Left forelimb (tissue), 1 donor: ENCODE data around the gene GCLC.

Source experiments
- DNase-seq: peaks from one replicate; pipeline ENCODE4 v3.0.0-alpha.2; 2018; ENCODE audit warnings: low spot score

GCLC gene

GRCh38 chr6:53524455-53524815, 20.5 kb downstream of the GCLC start:
- no peak for DNase-seq

DNA sequence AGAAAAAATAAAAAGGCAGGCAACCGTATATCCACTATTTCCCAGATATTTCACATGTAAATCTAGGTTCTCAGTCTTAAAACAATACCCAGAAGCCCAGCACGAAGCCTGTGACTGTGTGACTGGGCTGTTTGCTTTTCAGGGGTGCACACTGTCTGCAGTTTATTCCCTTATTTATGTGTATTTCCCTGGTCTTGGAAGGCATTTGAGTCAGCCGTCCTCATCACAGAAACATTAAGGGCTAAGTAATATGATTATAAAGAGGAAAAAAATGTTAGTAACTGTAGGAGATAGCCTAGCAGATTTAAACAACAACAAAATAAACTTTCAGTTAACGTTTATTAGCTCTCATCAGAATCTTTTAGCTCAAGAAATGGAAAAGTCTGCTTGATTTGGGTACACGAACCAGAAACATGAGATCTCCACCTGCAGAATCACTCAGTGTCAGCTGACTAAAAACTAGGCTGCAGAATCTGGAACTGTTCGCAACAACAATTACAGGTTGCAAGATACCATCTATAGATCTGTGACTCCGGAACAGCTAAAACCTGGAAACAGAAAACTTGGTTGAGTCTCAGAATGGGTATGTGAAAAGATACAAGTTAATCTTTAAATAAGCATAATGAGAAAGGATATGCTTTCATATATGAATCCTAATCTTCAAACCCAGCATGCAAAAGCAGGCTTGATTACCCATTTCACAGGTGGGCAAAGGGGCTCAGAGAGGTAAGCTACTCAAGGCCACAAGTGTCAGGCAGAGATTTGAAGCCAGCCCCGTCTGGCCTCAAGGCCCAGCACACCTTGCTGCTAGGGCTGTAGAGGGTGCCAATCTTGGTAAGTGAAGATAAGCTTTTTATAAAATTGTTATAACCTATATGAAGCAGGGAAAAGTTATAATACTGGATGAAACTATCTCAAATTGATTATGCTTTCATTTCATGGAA, 21.1 kb downstream of the GCLC start:
- no peak for DNase-seq

GRCh38 chr6:53520320-53520928, 24.5 kb downstream of the GCLC start:
- DNase-seq, result no peak

DNA sequence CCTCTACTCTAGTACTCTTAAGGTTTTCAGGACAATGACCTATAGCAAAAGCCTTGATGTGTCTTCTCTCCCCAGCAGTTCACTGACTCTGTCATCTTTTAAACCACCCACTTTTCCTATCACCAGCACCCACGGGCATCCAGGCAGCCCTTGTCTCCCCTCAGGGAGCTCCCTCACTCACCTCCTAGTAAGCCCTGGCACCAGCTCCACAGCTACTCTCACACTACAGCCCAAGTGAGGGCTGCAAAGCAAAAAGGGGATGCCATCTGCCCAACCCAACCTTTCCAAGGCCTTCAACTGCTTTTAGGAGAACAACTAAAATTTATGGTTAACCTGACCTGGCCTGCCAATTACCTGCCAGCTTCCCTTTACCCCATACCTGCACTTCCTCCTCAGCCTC, 26.0 kb downstream of the GCLC start:
- DNase-seq, result no peak

DNA sequence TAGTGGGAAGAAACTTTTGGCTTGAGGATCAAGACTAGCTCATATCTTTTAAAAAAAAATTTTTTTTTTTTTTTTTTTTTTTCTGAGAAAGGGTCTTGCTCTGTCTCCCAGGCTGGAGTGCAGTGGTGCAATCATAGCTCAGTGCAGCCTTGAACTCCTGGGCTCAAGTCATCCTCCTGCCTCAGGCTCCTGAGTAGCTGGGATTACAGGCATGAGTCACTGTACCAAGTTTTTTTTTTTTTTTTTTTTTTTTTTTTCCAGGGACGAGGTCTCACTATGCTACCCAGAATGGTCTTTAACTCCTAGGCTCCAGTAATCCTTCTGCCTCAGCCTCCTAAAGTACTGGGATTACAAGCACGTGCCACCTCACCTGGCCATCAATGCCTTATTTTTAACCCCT, 27.9 kb downstream of the GCLC start:
- DNase-seq, result no peak

- no peak for DNase-seq
These were observed 30.2 kb downstream of the GCLC start for GRCh38 chr6:53514677-53515076.

DNA sequence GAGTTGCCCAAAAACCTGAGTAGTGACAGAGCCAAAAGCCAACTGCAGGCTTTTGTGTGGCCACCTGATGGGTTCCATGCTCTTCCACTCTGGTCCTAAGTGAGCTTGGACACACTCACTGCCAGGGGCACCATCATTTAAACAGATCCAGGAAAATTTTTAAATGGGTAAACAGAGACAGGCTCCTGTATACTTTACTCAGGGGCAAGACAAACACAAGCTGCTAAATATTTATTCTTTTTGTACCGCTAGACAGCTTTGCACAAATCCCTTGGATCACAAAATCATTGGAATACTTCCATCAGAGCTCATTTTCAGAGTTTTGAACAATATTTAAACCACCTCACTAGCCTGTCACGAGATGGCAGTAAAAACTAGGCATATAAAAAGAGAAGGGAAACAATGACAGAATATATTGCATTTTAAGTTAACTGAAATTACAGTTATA, 31.4 kb downstream of the GCLC start:
- DNase-seq, result no peak

DNA sequence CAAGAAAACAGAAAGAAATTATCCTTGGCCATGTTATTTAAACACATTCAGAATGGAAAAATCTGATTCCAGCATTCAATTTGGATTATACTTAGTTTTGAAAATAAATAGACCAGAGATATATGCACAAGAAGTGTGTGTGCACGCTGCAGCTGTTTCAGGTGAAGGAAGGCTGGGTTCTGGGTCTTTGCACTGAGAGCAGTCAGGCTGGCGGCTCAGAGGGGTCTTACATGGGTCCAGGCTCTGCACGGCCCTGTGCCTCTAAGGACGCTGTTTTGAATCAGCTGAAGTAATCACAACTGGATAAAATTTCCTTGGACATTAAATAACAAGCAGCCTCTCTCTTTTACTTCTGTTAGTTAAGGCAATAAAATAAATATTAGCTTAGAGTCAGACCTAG, 31.8 kb downstream of the GCLC start:
- DNase-seq, result no peak

DNA sequence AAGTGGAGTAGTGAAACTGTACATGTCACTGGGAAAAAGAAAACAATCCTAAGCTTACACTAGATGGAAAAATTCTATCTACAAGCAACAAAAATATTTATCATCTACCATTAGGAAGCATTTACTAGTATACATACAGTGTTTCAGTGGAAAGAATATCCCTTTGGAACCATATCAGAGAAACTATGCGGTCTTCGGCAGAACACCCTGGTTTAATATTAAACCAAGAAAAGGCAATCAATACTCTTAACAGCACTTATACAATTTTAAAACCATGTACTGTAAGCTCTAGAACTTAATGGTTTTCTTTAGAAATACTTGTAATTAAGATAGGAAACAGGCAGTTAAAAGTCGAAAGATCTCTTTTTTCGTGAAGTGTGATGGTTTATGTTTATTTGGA, 32.3 kb downstream of the GCLC start:
- DNase-seq, result no peak

DNA sequence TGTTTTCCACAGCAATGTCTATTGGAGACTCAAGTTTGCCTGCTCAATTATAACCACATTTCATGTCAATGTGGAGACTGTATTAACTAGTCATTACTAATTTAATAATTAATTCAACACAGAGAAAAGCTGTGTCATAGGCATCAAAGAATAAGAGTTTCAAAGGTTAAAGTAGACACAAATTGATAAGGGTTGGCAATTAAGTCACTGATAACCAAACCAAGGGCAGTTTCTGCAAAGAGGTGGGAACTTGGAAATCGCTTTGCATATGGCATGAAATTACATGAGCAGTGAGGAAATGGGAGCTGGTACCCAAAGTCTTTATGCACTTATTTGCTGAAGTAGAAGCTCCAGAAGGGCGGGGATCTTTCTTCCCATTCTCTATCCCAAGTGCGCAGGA, 34.2 kb downstream of the GCLC start:
- DNase-seq, result no peak

DNA sequence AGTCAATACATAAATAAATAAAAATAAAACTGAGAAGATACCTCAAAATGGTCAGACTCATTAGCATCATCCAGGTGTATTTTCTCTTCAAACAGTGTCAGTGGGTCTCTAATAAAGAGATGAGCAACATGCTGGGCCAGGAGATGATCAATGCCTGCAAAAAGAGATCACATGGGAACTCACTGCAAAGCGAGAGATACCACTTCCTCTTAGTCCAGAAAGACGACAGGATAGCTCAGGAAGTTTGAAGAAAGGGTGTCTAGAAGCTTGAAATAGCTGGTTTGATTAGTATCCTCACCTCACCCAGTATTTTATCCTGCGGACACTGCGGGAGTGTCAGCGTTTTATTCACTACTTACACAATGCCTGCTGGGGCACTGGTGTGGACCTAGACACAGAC, 38.0 kb downstream of the GCLC start:
- DNase-seq, result no peak

- no peak for DNase-seq
These were observed 40.4 kb downstream of the GCLC start for GRCh38 chr6:53504512-53504911.

DNA sequence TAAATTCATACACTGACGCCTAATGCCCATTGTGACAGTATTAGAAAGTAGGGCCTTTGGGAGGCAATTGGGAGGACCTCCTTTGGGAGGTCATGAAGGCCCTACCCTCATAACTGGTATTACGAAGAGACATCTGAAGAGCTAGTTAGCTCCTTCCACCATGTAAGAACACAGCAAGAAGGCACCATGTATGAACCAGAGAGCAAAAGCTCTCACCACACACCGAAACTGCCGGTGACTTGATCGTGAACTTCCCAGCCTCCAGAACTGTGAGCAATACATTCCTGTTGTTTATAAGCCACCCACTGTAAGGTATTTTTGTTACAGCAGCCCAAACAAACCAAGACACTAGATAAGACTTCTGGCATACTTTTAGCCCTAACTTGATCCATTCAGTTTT, 41.8 kb downstream of the GCLC start:
- no peak for DNase-seq

GRCh38 chr6:53501432-53501831, 43.5 kb downstream of the GCLC start:
- DNase-seq, result no peak

DNA sequence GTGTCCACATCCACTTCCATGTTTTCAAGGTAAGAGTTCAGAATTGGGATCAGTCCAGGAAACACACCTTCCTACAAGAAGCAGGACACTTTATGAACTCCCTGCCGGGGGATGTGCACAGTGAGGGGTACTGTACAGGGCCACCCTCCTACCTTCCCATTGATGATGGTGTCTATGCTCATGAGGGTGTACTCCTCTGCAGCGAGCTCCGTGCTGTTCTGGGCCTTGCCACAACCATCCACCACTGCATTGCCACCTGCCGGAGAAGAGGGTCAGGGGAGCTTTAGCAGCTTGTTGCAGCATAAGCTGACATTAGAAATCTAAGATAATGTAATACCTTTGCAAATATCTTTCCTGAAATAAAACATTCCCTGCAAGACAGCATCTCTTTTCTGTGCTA, 44.8 kb downstream of the GCLC start:
- no peak for DNase-seq

- no peak for DNase-seq
These were observed 45.8 kb downstream of the GCLC start for GRCh38 chr6:53499094-53499493.

DNA sequence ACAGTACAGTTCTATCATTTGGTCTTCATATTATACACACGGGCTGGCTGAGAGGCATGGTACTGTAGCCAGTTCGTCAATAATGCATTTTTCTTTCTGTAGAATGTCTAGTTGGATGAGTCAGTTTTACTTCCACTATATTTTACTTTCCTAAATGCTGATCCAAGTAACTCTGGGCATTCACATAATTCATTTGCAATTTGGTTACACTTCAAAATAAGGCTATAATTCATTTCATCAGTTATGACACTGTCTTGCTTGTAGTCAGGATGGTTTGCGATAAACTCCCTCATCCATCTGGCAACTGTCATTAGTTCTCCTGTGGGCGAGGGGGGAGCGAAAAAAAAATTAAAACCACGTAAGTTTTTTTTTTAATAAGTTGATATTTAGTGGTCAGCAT, 46.3 kb downstream of the GCLC start:
- DNase-seq, result no peak

GRCh38 chr6:53497905-53498304, 47.0 kb downstream of the GCLC start:
- no peak for DNase-seq

- DNase-seq, result no peak
These were observed 48.0 kb downstream of the GCLC start for GRCh38 chr6:53496797-53497375.

- no peak for DNase-seq
These were observed 49.1 kb downstream of the GCLC start for GRCh38 chr6:53495506-53496499.

GRCh38 chr6:53494076-53494475, 50.8 kb downstream of the GCLC start:
- no peak for DNase-seq

- no peak for DNase-seq
These were observed 51.3 kb downstream of the GCLC start for GRCh38 chr6:53493635-53494025.
